Activated effector memory CD4-positive, alpha-beta T cell treated with Interleukin-2 at 50 U/mL for 16 hours (primary cell): ENCODE data around the gene LGALS12.
"Not testable (repeated sequence)": the region's sequence is repeated elsewhere in the genome, so short reads cannot be mapped to it uniquely, and the experiment has no call there.

Source experiments
- DNase-seq: peaks from one replicate; pipeline ENCODE4 v3.0.0-alpha.2; 2020

The LGALS12 gene

DNA sequence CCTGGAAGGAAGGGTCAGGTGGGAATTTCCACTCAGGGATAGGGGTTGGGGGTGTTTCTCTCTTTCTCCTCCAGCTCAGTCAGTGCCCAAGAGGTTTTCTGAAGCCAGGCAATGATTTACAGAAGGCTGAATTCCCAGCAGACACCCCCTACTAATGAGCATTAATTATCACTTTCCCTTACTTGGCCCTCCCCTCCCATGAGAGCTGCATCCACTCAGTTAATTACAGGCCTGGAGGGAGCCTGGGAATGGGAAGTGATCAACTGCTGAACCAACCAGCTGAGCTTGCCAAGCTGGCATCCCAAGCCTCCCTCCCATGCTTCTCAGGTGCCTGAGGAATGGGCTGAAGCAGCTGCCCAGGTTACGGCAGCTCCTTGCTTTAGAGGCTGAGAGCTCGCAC lies 992 bp downstream of the LGALS12 start:
- DNase-seq: no peak

DNA sequence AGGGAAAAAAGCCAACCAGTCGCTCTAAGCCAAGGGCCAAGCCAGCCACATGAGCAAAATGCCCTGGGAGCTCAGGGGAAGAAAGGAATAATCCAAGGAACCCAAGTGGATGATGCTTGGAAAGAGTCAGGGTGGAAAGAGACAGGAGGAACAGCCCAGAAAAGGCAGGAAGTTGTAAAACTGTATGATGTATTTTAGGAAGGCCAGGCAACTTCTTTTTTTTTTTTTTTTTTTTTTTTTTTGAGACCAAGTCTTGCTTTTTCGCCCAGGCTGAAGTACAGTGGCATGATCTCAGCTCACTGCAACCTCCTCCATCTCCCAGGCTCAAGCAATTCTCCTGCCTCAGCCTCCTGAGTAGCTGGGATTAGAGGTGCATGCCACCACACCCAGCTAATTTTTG lies 1.6 kb downstream of the LGALS12 start:
- no peak for DNase-seq

DNA sequence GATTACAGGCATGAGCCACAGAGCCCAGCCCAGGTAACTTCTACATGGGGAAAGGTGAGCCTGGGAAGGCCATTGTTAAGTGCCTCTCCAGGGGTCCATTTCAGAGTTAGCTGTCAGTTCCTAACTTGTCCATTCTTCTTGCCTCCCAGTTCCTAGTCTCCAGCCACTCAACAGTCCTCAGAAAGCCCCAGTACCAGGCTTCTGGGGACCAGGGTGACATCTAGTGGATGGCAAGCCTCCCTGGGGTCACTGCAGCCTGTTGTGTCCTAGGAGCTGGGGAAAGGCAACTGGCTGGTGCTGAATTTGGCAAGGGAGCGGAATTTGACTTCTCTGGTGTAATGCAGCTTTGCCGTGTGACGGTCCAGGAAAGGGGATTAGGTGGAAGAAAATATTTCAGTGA lies 2.1 kb downstream of the LGALS12 start:
- no peak for DNase-seq

DNA sequence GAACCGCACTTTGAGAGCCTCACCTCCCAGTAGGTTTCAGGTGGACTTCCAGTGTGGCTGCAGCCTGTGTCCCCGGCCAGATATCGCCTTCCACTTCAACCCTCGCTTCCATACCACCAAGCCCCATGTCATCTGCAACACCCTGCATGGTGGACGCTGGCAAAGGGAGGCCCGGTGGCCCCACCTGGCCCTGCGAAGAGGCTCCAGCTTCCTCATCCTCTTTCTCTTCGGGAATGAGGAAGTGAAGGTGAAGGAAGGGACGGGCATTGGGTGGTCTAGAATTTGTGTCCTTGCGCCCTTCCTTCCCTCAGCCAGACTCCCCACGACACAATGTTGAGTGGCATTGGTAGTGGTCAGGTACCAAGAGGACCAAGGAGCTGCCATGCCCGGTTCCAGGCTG lies 2.9 kb downstream of the LGALS12 start:
- DNase-seq: no peak

DNA sequence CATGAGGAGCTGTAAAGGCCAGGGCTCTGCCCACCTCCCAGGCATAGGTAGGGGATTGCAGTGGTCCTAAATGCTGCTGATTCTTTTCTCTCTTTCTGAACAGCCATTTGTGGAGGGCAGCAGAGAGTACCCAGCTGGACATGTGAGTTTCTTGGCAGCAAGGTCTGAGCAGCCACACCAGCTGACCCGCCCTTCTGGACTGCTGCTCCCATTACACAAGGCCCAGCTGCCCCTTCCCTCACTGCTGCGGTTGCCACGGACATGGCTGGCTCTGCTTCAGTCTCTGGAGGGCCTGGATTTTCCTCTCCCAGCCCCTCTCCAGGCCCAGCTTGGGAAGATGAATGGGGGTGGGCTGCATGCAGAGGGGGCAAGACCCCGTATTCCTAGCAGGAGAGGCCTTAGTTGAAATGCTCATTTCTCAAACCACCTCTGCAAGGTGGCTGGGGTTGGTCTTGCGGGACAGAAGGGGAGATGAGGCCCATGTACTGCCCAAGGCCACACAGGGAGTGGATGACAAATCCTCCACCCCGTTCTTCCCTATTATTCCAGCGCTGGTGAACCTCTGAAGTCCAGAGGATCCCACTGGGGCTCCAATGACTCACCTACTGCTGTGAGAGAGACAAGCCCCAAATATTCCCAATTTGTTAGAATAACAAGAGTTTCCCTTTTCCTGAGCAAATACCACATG lies 4.6 kb downstream of the LGALS12 start:
- DNase-seq: no peak

DNA sequence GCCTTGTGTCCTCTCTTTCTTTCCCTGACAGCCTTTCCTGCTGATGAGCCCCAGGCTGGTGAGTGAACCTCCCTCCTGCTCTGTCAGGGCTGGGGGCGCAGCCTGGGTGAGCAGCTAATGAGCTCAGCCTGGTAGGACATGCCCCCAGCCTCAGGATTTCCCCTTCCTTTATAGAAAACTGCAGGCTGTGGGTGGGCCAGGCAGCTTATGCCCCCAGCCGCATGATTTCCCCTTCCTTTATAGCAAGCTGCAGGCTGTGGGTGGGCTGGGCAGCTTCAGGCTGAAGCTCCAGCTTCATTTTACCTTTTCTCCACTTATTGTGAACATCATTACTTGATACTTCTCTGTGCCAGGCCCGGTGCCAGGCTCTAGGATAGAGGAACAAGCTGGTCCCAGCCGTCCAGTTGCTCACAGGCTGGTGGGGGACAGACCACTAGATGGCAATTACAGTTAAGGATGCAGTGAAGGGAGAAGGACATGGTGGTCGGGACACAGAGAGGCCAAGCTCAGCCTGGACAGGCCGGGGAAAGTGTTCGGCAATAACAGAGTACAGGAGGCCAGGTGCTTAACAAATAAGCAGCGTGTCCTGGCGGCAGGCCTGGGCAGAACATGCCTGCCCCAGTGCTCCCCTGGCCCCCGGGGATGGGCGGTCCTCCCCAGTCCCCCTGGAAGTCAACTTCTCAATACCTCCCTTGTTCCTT lies 5.3 kb downstream of the LGALS12 start:
- no peak for DNase-seq

DNA sequence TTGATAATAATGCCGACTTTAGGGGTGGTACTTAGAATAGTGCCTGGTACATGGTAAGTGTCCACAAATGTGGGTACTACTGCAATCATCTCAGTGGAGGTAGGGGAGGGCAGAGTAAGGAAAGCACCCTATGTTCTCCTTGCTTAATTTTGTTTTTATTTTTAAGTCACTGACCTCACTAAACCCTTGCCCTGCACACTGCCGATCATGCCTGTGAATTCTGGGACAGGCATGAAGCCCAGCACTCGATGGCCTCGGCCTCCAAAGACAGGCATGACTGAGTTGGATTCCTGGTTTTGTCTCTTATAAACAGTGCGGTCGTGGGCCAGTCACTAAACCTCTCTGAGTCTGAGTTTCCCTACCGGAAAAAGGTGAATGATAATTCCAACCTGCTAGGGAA lies 6.9 kb downstream of the LGALS12 start:
- no peak for DNase-seq

DNA sequence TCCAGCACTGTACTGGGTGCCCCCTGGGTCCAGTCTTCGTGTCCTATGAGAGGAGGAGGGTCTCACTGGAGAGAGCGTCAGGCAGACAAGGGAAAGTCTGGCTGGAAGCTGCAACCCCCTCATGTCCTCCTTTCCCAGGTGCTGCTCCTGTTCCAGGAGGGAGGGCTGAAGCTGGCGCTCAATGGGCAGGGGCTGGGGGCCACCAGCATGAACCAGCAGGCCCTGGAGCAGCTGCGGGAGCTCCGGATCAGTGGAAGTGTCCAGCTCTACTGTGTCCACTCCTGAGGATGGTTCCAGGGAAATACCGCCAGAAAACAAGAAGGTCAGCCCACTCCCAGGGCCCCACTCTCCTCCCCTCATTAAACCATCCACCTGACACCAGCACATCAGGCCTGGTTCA lies 10.2 kb downstream of the LGALS12 start:
- DNase-seq: no peak

DNA sequence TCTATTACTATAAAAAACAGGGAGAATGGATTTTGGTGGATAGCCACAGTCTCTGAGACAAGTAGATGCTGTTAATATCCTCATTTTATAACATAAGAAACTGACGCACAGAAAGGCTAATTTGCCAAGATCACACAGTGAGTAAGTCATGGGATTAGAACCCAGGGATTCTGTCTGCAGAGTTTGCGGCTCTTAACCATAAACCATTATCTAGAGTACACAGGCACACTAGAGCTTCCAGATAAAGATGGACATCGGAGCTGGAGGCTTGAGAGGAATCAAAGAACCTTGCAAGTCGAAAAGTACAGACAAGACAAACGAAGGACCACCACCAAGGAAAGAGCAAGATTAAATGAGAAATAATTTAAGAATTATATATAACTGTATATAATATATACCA lies 11.3 kb downstream of the LGALS12 start:
- no peak for DNase-seq

DNA sequence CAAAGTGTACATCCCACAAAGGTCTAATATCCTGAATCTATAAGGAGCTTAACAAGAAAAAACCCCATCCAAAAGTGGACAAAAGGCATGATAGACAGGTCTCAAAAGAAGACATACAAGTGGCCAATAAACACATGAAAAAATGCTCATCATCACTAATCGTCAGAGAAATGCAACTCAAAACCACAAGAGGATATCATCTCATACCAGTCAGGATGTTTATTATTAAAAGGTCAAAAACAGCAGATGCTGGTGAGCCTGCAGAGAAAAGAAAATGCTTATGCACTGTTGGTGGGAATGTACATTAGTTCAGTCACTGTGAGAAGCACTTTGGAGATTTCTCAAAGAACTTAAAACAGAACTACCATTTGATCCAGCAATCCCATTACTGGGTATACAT lies 12.7 kb downstream of the LGALS12 start:
- no peak for DNase-seq

DNA sequence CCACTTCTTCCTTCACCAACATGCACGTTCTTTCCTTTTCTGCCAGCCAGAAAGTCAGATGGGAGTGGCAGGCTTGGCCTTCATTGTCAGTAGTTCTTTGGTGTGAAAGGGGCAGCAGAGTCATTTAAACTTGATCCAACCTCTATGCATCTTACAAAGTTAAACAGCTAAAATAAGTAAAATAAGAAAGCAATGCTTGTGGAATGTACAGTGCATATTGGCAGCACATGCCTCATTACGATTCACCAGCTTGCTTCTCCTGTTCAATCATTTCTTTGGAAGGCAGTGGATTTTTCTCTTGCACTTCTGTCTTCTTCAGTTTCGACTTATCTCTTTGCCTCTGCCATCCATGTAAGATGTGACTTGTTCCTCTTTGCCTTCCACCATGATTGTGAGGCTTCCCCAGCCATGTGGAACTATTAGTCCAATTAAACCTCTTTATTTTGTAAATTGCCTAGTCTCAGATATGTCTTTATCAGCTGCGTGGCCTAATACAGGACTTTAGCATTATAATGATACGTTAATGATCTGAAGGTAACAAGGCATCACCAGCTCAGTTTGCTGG lies 14.8 kb downstream of the LGALS12 start:
- DNase-seq: no peak

DNA sequence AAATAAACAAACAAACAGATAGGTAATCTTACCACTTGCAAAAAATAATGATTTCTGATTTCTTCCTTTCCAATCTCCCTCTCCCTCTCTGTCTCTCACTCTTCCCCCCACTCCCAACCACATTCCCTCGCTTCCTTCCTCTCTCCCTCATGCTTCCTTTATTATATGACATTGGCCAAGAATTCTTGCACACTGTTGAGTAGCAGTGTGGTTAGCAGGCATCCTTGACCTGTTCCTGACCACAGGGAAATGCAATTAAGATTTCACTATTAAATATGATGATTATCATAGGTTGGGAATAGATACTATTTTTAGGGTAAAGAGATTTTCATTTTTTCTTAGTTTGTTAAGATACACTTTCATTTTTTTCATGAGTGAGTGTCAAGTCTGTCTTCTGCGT lies 16.0 kb downstream of the LGALS12 start:
- no peak for DNase-seq

DNA sequence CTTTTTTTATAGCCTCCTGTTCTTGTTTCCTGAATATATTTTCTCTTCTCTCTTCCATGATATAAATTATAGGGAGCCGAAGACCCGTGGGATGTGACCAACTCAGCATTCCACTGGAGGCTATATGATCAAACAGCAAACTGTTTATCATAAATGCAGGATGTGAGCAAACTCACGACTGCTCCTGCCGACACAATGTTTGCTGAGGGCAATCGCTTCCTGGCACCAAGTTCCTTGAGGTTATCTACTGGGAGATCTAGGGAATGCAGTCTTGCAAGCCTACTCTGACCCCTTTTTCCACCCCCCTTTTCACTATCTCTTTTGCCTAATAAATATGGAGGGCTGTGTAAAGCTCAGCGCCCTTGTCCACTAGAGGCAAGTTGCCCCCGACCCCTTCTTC lies 17.3 kb downstream of the LGALS12 start:
- no peak for DNase-seq

DNA sequence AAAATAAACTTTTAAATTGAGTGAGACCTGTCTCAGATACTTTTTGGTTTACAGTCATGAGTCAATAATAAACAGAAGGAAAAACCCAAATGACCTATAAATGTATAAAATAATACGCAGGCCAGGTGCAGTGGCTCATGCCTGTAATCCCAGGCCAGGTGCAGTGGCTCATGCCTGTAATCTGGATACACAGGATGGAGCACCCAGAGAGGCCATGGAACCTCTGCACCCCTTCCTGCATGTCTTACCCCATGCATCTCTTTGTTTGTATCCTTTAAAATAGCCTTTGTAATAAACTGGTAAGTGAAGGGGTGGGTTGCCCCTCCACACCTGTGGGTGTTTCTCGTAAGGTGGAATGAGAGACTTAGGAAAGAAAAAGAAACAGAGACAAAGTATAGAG lies 21.8 kb downstream of the LGALS12 start:
- no peak for DNase-seq

DNA sequence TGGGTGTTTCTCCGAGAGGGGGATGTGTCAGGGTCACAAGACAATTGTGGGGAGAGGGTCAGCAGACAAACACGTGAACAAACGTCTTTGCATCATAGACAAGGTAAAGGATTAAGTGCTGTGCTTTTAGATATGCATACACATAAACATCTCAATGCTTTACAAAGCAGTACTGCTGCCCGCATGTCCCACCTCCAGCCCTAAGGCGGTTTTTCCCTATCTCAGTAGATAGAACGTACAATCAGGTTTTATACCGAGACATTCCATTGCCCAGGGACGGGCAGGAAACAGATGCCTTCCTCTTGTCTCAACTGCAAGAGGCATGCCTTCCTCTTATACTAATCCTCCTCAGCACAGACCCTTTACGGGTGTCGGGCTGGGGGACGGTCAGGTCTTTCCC lies 22.3 kb downstream of the LGALS12 start:
- not testable (repeated sequence) for DNase-seq

DNA sequence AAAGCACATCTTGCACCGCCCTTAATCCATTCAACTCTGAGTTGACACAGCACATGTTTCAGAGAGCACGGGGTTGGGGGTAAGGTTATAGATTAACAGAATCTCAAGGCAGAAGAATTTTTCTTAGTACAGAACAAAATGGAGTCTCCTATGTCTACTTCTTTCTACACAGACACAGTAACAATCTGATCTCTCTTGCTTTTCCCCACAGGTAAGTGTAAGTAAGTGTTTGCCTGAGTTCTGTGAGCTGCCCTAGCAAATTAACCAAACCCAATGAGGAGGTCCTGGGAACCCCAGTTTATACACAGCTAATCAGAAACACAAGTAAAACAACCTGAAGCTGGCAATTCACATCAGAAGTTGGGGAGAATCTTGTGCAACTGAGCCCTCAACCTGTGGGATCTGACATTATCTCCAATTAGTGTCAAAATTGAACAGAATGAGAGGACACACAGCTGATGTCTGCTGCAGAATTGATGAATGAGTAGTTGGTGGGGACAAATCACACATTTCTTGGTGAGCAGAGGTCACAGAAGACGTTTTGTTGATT lies 22.9 kb downstream of the LGALS12 start:
- DNase-seq: not testable (repeated sequence)

DNA sequence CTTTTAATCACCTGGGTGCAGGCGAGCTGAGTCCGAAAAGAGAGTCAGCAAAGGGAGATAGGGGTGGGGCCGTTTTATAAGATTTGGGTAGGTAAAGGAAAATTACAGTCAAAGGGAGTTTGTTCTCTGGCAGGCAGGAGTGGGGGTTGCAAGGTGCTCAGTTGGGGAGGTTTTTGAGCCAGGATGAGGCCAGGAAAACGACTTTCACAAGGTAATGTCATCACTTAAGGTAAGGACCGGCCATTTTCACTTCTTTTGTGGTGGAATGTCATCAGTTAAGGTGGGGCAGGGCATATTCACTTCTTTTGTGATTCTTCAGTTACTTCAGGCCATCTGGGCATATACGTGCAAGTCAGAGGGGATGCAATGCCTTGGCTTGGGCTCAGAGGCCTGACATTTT lies 23.5 kb downstream of the LGALS12 start:
- DNase-seq: not testable (repeated sequence)

DNA sequence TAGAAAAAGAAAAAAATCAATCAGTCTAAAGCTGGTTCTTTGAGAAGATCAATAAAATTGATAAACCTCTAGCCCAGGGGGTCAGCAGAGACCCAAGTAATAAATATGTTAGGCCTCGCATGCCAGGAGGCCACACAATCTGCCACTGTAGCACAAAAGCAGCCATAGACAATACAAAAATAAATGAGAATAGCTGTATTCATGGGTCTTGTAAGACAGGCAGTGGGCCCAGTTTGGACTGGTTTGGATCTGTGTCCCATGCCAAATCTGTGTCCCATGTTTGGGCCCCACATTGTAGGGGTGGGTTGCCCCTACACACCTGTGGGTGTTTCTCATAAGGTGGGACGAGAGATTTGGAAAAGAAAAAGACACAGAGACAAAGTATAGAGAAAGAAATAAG lies 24.1 kb downstream of the LGALS12 start:
- DNase-seq: no peak

DNA sequence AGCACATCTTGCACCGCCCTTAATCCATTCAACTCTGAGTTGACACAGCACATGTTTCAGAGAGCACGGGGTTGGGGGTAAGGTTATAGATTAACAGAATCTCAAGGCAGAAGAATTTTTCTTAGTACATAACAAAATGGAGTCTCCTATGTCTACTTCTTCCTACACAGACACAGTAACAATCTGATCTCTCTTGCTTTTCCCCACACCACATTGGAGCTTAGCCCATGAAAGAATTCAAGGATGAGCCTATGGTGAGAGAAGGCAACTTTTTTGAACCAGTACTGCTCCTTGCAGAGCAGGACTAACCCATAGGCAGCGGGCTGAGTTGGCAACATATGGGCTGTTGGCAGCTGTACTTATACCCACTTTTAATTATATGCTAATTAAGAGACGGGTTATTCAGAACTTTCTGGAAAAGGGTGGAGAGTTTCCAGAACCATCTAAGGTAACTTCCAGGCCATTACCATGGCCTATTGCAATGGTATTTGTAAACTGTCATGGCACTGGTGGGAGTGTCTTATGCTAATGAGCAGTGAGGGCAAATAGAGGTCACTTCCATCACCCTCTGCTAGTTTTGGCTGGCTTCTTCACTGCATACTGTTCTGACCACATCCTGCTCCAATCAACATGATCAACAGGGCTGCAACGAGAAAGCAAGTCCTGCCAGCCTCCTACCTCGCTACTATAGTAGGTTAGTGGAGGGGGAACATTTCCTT lies 25.3 kb downstream of the LGALS12 start:
- peak; percentile 53 for DNase-seq

DNA sequence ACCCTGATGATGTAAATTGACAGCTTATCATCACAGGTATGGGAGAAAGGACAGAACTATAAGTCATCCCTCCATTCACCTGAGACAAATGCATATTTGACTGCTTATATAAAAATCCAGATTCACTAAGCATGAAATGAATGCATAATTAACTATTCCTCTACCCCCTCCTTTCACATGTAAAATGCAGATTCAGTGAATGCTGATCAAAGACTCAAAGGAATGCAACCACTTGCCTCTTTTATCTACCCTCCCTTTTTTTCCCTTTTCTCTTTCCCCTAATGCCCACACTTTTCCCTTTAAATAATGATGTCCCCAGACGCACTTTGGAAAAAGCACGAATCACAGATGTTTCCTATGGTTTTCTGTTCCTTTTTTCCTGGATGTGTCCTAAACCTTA lies 26.2 kb downstream of the LGALS12 start:
- no peak for DNase-seq

DNA sequence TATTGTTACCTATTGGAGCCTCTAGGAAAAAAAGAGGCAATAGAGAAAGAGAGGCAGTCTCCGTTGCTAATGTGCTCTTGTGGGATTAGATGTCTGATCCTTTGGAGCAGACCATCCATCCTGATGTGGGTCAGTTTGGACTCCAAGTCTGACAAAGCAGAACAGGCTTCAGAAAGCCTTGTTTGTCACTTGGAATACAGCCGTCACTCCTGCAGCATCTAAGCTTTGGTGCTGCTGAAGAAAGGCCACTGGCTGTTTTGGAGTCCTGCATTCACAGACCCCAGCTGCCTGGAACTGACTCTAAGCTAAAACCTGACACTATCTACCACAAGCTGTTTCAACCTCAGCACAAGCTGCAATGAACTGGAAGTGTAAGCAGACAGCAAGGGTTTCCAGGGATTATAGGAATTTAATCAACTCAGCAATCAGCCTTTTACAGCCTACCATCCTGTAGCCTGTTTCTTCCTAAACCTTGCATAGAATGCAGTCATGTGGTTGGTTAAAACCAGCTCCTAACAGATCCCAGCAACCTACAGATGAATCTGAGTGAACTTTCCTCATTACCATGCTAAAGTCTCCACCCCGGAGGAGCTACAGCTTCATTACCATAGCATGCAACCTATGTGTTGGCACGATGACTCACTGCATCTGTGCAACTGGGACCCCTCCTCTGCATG lies 27.1 kb downstream of the LGALS12 start:
- no peak for DNase-seq

DNA sequence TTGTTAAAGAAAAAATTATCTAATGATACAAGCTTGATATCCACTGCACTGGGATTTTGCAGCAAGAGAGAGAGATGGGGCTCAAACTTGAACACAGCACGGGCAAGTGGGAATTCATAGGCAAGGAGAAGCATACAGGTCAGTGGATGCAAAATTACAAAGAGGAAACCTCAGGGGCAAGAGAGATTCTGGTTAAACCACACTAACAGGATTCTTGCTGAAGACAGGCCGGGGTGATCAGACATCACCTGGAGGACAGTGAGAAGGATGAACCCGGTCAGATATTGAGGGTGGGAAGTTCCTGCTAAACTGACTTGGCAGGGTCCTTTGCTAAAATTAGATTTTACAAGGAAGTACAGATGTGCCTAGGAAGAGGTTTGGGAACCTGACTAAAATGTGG lies 28.2 kb downstream of the LGALS12 start:
- DNase-seq: no peak

DNA sequence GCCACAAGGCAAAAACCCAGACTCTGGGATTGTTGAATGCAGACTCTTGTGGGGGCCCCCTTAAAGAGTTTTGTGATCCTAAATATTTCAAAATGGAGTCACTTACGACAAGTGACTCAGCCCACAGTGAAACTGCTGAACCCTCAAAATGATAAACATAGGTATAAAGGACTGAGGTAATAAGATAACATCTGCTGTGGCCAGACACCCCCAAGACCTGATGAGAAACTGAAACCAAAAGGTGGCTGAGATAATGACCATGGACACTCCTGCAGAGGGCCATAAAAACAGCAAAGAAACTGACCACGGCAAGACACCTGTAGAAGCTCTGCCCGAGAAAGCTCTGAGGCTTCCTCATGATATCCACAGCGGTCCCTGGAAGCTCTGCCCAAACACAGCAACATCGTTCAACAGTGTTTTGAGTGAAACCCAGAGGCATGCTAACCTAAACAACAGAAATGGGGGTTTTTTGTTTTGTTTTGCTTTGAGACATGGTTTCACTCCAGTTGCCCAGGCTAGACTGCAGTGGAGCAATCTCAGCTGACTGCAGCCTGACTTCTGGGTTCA lies 29.1 kb downstream of the LGALS12 start:
- no peak for DNase-seq
